Stimulated activated CD4-positive, alpha-beta T cell treated with anti-CD3 and anti-CD28 coated beads, Interleukin-2, amount 100 ng/mL, for 24 hours (primary cell): Measurements from ENCODE around the gene LINGO4.
A peak's percentile ranks its signal among the peaks of the same experiment; 100 is the strongest.

Experiments used
- DNase-seq, 2 donors: peaks; one replicate each; pipeline ENCODE4 v3.0.0-alpha.2; 2020

LINGO4 gene

GRCh38 chr1:151833172-151833900 lies 28.1 kb upstream of the LINGO4 start:
- no peak for DNase-seq

GRCh38 chr1:151832318-151832980 lies 27.2 kb upstream of the LINGO4 start:
- DNase-seq: no peak

- DNase-seq: no peak
Observed at GRCh38 chr1:151831605-151832004, 26.4 kb upstream of the LINGO4 start, which contains the start of gene RORC. Gene RORC, minus strand, starts transcription at chr1:151831802. Its CDS starts 38 bp downstream, at chr1:151831764.

- no peak for DNase-seq
Observed at GRCh38 chr1:151831256-151831591, 26.0 kb upstream of the LINGO4 start.

GRCh38 chr1:151830055-151830454 lies 24.8 kb upstream of the LINGO4 start:
- no peak for DNase-seq

GRCh38 chr1:151829352-151830046 lies 24.3 kb upstream of the LINGO4 start:
- no peak for DNase-seq

GRCh38 chr1:151828921-151829320 lies 23.7 kb upstream of the LINGO4 start:
- no peak for DNase-seq

GRCh38 chr1:151827853-151828252 lies 22.6 kb upstream of the LINGO4 start:
- DNase-seq: no peak

- peak in 1 of 2 donors; percentile 55 for DNase-seq
Observed at GRCh38 chr1:151825751-151826660, 20.8 kb upstream of the LINGO4 start.

GRCh38 chr1:151825204-151825603 lies 20.0 kb upstream of the LINGO4 start:
- no peak for DNase-seq

- DNase-seq: no peak
Observed at GRCh38 chr1:151823175-151823574, 18.0 kb upstream of the LINGO4 start.

- peak; percentile 63 to 67 for DNase-seq
Observed at GRCh38 chr1:151822404-151822803, 17.2 kb upstream of the LINGO4 start.

- no peak for DNase-seq
Observed at GRCh38 chr1:151820940-151821339, 15.7 kb upstream of the LINGO4 start.

- DNase-seq: no peak
Observed at GRCh38 chr1:151819976-151820623, 14.9 kb upstream of the LINGO4 start.

- no peak for DNase-seq
Observed at GRCh38 chr1:151819227-151819835, 14.1 kb upstream of the LINGO4 start.

- no peak for DNase-seq
Observed at GRCh38 chr1:151817353-151817730, 12.1 kb upstream of the LINGO4 start.

GRCh38 chr1:151816548-151817352 lies 11.5 kb upstream of the LINGO4 start:
- DNase-seq: no peak

- DNase-seq: no peak
Observed at GRCh38 chr1:151815716-151816327, 10.6 kb upstream of the LINGO4 start.

GRCh38 chr1:151814971-151815545 lies 9.8 kb upstream of the LINGO4 start:
- DNase-seq: no peak

GRCh38 chr1:151814426-151814825 lies 9.2 kb upstream of the LINGO4 start:
- no peak for DNase-seq
